M059J (cell line): ENCODE data around the gene KREMEN1. TPM values are rescaled to one million over a fixed set of nuclear protein-coding genes. Genes with fewer than 3 reads are reported as not detected.

Experiments
- DNase-seq: peaks from one replicate; pipeline ENCODE4 v3.0.0-alpha.2; 2012; ENCODE audit warnings: low read depth
- total RNA-seq: library from RNA; depleted of rRNA; stranded (reverse); fragments of >200 nt; shearing (Covaris generic); gene quantifications from 2 replicates; pipeline ENCODE4 v1.2.3, GENCODE V29; 2014

KREMEN1 gene
- total RNA-seq, 1 experiment from 2014 or later: 3.7 TPM

DNA sequence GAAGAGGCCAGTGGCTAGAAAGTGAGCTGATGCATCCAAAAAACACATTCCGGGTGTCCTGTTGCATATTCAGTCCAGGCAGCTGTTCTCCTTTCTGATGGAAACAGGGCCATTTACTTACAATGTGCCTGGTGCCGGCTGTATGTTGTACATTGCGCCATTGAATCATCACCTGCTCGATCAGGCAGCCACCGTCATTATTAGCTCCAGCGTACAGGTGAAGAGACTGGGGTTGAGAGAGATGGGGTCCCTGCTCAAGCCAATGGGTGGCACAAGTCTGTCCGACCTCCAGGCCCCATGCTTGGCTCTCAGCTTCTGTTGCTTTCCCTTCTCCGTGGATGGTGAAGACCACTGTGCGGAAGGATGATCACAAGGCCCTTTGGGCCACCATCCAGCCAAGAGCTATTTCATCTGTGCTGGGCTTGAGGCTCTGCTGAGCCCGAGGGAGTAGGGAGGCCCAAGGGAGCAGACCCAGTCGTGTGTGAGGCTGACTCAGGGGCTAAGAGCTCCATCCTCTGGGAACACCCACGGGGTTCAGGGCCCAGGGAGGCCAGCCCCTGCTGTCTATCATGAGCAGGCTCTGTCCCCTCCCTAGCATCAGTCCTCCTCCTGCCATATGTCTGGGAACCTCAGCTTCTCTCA, 112.1 kb downstream of the KREMEN1 start:
- no peak for DNase-seq

DNA sequence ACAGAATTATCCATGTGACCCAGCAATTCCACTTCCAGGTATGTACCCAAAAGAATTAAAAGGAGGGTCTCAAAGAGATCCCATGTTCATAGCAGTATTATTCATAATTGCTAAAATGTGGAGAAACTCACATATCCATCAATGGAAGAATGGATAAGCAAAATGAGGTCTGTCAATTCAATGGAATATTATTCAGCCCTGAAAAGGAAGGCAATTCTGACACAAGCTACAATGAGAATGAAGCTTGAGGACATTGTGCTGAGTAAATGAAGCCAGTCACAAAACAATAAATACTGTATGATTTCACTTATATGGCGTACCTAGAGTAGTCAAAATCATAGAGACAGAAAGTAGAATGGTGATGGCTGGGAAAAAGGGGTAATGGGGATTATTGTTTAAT, 113.5 kb downstream of the KREMEN1 start:
- no peak for DNase-seq

DNA sequence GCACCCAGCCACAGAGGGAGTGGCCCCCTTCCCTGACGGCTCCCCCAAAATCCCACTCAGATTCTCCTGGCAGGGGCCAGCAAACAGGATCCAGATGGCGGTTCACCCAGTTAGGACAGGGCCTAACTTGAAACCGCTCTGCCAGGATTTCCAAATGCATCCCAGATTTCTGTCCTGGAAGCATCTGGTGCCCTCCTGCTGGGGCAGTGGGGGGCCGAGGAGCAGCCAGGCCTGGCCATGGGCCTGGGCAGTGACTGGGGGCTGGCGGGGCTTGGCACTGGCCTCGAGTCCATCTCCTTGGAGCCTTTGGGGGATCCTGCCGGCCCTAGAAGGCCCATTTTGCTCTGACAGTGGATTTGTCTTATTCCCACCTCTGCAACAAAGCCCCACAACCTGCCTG, 115.0 kb downstream of the KREMEN1 start:
- DNase-seq: no peak

DNA sequence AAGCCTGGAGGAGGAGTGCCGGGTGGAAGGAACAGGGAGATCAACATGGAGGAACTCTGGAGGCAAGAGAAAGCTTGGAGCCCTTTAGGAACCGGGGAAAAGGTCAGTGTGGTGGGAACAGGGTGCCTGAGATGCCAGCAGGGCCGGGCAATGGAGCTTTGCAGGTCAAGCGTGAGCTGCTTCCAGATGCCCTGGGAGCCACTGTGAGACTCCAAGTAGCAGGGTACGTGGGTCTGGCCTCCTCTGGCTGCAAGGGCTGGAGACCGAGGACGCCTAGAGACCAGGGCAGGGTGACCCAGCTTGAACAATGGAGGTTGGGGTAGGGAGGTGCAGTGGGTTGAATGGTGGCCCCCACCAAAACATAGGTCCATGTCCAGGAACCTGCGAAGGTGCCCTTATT, 117.2 kb downstream of the KREMEN1 start:
- no peak for DNase-seq

DNA sequence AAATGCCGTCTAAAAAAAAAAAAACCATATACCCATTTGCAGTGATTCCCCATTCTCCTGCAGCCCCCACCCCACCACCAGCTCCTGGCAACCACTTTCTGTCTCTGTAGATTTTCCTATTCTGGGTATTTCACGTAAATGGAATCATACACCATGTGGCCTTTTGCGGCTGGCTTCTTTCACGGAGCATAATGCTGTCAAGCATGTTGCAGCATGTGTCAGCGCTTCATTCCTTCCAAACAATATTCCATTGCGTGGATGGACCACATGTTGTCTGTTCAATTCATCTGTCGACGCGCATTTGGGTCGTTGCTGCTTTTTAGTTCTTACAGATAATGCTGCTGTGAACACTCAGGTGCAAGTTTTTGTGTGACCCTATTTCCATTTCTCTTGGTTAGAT, 118.1 kb downstream of the KREMEN1 start:
- DNase-seq: no peak

DNA sequence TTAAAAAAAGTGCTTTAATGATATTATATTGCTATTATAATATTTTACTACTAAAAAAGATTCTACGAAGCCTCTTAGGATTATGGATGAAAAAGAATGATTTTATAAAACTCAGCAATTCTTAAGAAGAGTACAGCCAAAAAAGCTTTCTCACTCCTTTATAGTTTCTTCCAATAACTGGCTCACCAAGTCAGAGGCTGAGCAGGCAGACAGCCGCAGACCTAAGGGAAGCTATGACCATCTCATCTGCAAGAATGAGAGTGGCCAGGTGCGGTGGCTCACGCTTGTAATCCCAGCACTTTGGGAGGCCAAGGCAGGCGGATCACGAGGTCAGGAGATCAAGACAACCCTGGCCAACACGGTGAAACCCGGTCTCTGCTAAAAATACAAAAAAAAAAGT, 120.2 kb downstream of the KREMEN1 start:
- no peak for DNase-seq

DNA sequence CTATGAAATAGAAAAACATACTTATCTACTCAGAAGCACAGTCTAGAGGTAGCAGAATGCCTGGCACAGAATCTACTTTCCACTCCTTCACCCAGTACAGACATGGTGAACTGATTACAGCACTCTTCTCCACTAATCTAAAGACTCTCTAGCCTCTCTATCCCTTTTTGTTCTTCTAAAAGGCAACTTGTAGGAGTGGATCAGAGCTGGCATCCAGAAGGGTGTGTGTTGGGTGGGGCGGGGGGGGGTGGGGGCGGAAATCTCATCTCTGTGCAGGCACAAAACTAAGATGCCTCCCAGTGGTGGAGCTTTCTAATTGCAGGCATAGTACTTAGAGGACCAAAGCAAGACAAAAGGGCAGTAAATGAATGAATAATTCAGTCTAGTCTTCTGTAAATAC, 121.3 kb downstream of the KREMEN1 start:
- DNase-seq: no peak

DNA sequence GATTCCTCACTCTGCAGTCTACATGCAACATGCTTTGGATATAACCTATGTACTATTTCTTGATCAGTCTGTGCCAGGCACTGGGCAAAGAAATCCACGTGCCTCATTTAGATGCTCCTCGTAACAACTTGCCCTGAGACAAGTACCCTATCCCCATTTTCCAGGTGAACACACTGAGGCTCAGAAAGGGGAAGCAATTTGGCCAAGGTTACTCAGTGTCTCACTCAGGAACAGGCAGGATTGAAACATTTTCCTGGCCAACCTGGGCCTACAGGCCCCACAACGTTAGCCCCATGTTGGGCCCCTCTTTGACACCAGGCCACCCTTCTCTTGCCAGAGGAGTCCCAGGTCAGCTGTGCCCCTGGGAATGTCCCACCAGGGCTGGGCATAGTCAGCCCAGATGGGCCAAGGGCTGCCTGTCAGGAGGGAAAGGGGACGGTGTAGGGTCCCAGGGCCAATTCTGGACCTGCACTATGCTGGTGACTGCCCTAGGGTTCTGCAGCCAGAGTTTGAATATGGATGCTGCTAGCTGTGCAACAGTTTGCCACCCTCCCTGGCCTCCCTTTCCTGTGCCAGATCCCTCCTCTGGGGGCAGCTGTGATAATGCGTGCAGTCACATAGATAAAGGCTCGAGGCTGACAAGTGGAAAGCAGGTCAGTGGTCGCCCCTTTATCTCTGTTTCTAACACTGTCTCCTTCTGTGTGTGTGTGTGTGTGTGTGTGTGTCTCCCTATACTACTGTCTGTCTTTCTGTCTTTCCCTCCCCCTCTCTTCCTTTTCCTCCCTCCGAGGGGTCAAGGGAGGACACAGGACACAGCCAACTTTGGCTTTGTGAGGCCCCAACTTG, 122.5 kb downstream of the KREMEN1 start:
- no peak for DNase-seq

DNA sequence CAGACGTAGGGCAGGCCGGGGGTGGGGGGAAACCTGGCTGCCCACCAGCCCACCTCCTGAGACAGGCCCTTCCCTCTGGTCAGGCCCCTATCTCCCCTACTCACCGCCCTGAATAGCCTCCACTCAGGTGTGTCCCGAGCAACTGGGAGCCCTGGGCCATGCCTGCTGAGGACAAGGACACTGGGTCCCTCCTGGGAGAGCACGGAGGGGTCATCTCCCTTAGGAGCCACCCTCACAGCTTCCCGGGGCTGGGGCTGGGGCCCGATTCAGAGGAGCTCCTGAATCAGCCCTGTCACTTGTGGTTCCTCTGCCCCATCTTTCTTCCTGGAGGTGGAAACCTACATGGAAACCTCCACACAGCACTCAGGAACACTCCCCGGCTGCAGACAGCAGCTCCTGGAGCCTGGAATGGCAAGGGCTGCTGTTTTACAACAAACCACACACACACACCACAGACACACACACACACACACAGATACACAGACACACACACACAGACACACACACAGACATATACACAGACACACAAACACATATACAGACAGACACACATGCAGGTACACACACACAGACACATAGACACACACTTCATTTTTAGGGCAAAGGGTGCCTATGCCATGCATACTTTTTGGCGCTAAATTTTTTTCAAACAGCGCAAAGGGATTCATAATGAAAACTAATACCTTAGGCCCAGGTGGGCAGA, 123.3 kb downstream of the KREMEN1 start:
- no peak for DNase-seq

DNA sequence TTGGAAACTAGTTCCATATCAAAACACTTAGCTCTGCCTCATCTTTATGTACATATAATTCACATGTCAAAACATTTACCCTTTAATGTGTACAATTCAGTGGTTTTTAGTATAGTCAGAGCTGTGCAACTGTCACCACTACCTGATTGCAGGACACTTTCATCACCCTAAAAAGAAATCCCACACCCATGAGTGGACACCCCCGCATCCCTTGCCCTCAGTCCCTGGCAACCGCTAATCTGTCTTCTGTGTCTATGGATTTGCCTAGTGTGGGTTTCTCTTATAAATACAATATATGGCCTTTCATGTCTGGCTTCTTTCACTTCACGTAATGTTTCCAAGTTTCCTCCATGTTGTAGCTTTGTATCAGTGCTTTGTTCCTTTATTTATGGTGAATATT, 124.3 kb downstream of the KREMEN1 start:
- no peak for DNase-seq

DNA sequence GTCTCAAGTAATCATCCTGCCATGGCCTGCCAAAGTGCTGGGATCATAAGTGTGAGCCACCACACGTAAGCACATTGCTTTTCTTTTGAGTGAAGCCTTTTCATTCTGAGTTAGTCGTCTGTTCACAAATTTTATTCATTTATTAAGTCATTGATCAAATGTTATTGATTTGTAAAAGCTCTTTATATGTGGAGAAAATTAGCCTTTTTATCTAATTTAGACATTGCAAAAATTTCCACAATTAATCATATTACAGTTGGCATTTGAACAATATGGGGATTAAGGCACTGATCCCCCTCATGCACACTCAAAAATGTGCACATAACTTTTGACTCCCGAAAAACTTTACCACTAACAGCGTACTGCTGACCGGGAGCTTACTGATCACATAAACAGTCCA, 125.4 kb downstream of the KREMEN1 start:
- DNase-seq: no peak

DNA sequence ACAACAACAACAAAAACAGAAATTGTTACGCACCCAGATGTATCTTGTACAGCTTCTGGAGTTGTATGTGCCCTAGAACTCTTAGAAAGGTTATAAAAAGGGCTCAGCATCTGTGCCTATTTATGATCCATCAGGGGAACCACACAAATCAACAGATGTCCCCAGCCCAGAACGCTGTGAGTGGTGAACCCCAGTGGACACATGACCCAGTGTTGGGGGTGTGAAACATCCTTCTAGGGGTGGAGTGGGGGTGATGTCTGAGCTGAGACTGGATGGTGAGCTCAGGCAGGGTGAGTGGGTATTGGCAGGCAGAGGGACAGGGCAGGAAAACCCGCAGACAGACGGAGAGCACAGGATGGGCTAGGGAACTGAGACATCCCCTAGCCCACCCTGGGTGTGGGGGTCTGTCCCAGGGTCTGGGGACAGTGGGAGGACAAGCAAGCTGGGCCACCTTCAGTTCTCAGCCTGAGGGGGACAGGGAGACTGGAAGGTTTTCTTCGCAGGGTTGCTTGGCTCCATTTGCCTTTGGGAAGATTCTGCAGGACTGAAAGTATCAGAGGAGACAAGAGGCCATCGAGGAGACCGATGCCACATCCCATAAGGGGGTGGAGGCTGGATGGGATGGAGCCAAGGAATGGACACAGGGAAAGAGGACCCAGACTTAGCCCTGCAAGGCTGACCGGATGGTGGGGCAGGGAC, 127.0 kb downstream of the KREMEN1 start:
- DNase-seq: no peak

DNA sequence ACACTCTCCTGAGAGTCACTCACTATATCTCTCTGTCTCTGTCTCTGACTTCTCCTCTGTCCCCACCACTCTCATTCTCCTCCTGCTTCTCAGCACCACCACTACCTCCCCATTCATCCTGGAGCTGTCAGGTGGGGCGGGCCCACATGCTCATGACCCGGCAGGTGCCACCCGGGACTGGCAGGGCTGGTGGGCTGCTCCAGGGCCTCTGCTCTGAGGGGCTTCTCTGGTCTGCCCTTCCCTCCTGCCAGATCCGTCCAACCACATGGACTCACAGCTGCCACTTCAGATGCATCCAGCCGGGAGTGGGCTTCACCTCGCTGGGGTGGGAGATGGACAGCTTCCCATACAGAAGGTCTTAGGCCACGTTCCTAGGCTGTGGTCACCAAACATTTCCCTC, 128.1 kb downstream of the KREMEN1 start:
- no peak for DNase-seq

DNA sequence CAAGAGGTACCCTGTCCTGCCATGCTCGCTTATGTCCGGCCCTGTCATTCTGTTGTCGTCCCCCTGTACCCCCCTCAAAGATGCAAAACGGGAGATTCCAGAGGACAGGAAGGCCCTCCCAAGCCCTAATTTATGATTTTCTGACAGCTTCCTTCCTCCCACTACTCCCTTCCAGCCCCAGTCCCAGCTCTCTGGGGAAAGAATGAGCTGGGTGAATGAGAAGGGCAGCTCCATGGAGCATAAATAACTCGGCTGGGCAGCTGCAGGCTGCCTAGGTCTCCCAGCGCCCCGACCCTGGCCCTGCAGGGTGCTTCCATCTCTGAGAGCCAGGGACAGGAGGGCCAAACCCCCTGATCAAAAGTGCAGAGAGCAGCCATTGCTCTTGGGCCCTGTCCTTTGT, 128.9 kb downstream of the KREMEN1 start:
- no peak for DNase-seq

DNA sequence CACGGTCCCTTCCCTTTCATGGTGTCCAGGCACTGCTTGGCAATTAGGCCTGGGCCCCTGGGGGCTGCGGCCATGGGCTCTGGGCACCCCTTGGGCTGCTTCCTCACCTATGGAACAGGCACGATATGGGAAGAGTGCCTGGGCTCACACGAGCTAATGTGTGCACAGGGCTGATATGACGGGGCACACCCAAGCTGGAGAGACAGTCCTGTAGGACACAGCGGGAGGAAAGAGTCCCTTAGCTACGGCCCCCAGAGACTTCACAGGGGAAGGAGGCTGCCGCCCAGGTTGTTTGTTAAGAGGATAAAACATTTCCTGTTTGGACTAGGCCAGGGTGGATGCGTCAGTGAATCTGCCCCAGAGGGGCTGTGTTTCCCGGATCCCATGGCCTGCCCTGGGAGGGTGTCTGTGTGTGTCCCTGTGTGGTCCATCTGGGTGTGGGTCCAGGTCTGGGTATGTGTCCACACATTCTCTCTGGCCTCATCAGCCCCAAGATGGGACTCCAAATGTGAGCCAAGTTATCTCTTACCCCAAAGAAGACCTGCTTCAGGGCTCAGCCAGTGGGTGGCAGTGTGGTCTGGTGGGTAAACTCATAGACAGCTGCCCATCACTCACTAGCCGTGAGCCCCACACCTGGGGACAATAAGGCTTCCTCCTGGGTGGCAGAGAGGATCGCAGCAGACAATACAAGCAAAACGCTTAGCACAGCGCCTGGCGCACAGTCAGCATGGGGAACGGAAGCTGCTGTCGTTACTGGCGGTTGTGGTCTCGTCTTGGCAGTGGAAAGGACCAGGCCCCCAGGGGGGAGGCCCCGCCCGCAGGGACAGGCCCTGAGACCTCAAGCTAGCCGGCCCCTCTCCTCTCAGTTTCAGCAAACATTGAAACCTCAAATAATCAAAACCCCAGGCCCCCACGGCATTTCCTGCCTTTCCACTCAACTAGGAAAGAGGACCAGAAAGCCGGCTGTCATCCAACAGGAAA, 129.7 kb downstream of the KREMEN1 start:
- DNase-seq: no peak

DNA sequence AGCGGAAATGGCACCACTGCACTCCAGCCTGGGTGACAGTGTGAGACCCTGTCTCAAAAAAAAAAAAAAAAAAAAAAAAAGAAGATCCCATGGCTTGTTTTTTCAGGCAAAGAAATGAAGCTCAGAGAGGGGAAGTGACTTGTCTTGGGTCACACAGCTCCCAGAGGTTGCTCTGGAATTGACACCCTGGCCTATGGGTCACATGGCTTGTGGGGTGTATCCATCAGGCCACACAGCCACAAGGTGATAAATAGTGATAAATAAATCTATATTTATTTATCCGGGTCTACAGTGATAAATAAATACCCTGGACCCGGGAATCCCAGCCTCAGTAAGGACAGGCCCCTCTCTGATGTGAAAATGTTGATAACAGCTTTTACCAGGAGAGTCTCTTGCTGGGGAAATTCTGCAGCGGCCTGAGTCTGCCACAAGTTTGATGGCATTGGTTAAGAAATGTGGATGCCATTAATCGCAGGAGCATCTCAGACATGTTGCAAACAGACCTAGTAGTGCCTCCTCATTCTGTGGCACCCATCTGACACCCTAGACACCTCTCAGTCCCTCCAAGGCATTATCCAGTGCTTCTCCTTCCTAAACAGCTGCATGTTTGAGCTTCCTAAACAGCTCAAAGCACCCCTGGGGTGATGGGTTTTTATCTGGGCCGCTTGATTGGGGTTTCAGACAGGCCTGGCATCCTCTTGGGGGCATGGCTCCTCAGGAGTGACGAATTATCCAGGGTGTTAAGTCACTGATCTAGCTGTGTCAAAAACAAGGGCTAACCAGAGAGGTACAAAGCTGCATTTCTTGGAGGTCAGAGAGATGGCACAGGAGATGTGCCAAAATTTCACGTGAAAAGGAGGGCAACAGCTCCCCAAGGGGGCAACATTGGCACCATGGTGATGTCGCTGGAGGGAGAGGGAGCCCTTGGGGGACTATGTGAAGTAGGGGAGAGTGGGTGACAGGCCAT, 130.9 kb downstream of the KREMEN1 start:
- no peak for DNase-seq

DNA sequence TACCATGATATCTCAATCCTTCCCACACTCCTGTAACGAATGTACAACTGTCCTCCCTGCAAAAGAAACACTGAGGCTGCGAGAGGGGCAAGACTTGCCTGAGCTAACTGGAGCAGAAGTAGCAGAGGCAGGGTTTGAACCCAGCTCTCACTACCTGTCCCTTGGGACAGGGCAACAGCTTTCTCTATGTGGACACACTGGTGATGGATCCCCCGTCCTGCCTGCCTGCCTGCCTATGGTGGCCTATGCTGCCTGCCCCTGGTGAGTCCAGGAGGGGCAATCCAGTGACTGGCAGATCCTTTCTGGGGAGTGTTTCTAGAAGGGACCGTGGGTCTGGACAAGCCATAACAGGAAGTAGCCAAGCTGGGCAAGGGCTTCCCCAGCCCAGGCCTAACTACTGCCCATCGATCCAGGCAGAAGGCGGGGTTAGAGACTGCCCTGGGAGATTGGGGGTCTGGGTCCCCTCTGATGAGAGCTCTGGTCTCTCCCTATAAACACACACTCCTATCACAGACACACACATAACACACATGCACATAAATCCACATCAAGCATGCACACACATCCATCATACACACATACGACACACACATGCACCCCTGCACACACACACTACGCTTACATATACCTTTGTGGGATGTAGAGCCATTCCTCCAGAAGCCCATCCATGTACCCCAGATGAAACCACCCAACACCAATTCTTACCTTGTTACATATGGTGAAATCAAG, 131.8 kb downstream of the KREMEN1 start:
- no peak for DNase-seq

DNA sequence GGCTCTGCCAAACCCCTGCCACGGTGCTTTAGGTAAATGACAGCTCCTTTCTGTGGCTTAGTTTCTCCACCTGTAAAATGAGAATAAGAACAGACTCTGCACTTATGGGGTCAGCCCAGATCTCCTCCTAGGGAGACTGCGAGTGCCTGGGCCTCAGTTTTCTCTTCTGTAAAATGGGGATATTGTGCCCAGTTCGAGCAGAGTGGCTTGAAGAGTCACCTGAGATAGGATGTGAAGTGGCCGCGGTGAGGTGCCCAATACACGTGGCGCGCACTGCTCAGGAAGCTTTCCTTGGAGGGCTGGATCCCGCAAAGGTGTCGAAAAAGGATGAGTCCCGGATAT, 132.4 kb downstream of the KREMEN1 start:
- DNase-seq: no peak
